Measurements from ENCODE around the gene HOXA3.

The HOXA3 gene

GRCh38 chr7:27154369-27154768 is 2.0 kb upstream of the HOXA3 start:
- DNase-seq = no peak

- DNase-seq = no peak
Measured at GRCh38 chr7:27153526-27153925, 1.1 kb upstream of the HOXA3 start.

DNA sequence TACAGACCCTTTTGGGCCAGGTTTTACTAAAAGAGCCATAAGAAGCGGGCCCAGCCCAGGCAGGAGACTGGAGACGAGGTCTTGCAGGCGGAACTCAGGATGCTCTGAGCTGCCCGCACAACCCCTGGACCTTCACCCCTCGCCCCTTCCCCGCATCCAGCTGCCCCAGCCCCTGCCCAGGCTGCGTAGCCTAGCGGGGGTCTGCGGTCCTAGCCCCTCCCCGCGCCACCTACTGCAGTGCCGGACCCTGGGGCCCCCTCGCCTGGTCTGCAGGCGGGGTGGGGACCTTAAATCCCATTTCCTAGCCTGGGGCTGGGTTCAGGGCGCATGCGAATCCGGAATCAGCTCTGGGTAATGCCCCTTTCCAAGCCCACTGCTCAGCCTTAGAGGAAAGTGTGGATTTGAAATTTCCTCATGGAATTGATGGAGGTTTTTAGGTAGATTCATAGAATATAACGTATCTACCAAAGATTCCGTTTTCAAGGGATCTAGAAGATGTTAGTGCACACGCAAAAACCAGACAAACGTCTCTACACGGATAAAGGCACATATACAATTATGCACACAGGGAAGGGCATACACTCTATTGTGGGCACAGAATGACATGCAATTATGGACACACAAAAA is 546 bp upstream of the HOXA3 start:
- no peak for DNase-seq

DNA sequence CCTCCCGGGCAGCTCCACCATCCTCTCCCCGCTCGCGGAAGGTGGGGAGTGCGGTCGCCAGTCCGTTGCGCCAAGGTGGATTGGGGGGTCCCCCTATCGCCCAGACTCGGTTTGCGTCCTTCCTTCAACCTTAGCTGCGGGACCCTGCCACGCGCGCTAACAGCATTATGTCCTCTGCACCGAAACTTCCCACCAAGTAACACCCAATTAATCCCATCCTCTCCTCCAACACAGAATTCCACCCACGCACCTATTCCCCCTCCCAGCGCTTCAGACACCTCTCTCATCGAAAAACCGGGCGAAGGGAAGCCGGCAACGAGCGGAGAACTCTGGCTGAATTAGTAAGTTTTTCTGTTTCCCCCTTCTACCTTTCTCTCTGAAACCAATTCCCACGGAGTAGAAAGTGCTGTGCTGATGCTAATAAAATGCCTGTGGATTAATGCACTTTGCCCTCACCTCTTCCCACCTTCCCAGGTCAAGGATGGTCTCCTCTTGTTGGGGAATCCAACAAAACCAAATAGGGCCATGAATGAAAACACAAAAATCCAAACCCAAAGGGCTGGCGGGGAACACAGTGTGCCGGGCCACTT is 947 bp downstream of the HOXA3 start:
- DNase-seq = no peak

DNA sequence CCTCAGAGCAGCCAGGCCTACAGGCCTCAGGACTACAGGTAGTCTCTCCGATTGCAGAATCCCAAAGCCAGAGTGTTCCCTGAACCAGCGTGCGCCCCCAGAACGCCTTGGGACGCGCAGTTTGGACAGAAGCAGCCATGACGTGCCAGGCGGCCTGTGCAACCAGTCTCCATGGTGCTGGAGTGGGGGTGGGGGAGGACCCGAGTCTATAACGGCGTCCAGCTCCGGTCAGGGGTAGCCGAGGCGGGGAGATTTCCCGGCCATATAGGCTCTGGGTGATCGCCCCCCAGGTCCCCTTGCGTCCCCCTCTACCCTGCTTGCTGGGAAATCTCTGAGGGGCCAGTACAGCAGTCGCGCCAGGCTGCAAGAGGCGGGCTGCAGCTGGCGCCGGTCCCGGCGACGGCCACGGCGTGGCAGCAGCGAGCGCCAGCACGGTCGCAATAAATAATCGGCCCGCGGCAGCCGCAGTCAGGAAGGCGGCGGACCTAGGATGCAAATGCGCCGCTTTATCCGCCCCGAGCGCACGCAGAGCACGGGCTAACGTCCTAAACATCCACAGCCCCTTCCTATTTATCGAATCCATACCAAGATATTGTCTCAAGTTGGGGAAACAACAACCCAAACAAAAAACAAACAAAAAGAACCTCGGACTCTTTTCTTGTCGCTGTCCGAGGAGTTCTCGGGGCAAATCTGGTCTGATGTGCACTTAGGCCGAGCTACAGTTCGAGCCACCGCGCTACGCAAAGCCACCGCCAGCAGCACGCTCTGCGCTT is 1.6 kb downstream of the HOXA3 start:
- peak; percentile 64 for DNase-seq

DNA sequence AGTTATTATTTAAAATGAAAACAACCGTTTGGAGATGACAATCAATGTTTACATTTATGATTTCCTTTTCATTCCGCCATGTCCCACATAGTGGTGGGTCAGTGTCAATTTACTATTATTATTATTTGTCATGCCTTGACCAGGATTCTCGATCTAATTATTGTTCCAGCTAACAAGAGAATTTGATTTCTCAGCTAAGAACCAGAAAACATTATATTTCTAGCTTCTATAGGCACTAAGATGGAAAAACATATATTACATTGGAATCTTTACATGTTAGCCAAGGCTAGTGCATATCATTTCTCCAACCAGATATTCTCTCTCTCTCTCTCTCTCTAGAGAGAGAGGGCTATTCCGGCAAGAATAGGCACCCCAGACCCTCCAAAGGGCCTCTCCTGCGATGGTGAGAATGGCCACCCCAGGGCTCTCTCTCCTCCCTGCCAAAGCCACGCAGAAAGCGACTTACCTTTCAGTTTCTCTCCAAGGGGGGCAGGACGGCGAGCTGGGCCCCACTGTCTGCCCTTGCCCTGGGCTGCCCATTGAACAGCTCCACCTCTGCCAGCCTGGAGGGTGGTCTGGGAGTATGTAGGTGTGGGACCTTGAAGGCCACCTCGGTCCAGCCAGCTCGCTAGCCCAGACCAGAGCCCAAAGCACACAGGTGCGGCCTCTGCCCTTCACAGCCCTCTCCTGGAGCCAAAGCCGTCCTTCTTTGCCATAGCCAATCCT is 2.4 kb downstream of the HOXA3 start:
- DNase-seq = no peak

DNA sequence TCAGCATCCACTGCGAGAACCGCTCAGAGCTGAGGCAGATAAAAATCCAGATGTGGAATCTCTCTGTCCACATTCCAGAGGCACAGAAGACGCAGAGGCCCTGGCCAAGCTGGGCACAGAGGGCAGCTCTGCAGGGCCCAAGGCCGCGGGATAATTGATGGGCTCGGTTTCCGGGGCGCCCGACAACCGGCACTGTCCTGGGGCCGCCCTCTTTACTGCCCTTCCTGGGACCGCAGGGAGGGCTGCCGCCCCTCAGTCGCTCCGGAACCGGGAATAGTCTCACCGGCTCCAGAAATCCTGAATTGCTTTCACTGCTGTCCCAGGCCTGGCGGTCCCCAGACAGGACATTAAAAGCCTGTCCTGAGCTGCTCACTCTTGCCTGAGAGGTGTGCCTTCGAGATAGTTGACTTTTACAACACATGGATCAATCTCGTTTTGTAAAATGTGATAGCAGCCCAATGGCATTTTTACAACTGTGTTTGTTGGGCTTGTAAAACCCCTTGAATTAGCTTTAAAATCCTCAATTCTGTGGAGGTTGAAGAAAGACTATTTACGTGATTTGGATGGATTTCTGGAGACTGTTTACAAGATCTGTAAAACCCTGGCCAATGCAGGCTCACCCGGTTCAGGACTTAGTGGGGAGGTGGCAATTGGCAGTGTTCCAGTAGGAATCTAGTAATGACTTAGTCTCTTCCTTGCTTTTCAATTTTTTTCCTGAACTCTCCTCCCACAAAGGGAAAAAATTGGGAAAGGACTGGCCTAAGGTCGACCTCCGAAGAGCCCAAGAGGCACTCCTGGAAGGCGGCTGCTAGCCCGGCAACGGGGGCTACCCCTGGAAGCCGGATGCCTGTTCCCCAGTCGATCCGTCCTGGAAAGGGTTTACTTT is 3.4 kb downstream of the HOXA3 start:
- no peak for DNase-seq

DNA sequence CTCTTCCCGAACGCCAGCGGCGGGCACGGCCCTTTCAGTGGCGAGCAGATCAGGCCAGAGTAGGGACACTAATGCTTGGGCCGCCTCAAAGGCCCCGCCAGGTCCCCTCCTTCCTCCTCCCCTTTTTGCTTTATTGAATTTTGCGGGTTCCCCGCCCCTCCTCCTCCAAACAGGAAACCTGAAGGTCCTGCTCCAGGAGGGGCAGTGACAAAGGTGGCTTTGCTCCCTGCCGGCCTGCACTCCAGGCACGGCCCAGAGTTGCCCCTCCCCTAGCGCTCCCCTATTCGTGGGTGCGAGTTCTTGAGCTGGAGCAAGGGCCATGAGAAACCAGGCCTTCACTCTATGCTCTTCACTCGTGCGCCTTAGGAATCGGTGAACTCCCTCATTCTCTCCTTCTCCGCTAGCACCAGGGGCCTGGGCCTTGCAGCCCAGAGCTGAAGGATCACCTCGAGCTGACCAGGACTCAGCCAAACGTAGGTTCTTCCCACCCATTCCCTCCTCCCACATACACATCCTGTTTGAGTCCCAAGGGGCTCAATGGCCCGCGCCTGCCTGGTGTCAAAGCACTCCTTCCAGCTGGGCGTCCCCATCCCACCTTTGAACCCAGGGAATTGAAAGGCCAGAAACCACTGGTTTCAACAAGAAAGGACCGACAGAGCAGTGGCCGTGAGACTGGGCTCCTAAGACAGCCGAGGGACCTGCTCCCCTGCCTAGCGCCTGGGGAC is 4.2 kb downstream of the HOXA3 start:
- no peak for DNase-seq

DNA sequence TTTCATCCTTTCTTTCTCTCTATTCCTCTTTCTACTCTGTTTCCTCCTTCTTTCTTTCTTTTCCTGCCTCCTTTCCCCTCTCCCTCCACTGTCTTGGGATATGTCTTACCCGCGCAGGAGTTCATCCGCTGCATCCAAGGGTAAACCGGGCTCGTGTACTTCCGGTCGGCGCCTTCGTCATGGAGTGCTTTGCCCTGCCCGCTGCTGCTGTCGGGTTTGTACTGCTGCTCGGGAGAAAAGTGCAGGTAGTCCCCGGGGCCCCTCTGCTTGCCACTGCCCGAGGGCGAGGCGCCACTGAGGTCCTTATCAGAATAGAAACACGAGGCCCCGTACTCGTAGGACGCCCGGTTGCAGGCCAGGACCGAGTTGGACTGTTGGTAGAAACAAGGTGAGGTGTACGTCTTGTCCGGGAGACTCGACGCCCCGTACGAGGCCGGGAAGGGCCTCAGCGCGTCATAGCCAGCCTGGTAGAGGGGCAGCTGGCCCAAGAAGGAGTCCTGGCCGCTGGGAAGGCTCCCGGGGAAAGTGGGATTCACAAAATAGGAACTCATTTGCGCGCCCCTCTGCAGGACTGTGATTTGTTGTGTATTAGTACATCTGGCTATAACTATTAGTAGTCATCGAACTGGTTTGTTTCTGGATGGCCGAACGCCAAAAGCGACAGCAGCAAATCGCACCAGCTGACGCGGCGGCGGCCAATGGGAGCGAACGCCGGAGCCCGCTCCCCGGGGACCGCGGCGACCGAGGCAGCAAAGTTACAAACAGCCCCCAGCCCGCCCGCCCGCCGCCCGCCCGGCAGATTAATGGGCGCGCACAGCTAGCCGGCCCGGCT is 5.0 kb downstream of the HOXA3 start, which contains the start of gene HOXA6:
HOXA6 (minus strand) TSS at position 576 of the 832 bp plus-strand sequence; CDS start at position 551, 25 bp downstream.
- DNase-seq = no peak

DNA sequence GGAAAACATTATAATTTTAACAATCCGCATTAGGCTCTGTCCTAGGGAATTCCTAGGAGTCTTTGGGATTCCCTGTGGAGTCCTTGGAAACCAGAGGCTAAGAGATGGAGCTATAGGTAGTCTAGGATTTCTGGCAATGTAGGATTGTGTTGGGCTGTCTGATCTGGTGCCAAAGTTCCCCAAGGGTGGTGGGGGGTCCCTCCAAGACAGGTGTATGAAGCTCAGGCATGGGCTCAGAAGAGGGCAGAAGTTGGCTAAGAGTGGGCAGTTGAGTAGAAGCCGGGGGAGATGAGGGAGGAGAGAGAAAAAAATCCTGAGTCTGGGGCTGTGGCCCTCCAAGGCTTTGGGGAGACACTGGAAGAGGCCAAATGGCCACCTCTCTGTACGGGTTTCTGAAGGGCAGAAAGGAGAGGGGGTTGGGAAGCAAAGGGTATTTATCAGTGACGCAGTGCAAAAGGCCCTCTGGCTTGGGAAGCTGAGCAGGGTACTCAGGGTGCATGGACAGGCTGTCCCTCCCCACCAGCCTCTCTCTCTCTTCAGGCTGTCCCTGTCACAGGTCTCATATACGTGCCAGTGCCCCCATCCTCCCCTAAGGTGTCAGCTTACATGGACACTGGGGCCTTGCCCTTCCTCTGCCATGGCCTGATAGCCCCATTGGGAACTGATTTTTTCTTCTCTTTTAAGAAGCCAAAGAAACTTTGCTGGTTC is 5.7 kb downstream of the HOXA3 start:
- DNase-seq = no peak

DNA sequence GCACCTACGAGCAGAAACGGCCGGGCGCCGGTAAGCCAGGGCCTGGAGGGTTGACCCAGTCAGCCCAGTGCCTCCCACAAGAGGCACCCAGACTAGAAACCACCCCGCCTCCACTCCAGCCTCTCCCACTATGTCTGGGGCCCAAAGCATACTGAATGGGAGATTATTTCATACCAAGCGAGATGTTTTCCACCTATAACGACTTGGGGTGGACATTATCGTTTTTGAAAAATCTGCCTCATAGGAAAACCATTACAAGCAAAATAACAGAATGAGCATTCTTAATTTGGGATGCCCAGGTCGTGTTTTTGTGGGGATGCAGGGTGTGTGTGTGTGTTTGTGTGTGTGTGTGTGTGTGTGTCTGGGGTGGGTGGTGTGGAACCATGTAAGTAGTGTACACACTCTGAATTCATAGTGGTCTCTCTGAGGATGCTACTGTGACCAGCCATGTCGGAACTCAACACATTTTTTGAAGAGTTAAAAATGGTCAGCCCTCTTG is 6.4 kb downstream of the HOXA3 start:
- no peak for DNase-seq

- DNase-seq = no peak
Measured at GRCh38 chr7:27145165-27145913, 7.0 kb downstream of the HOXA3 start.

- DNase-seq = no peak
Measured at GRCh38 chr7:27144781-27145164, 7.6 kb downstream of the HOXA3 start.

DNA sequence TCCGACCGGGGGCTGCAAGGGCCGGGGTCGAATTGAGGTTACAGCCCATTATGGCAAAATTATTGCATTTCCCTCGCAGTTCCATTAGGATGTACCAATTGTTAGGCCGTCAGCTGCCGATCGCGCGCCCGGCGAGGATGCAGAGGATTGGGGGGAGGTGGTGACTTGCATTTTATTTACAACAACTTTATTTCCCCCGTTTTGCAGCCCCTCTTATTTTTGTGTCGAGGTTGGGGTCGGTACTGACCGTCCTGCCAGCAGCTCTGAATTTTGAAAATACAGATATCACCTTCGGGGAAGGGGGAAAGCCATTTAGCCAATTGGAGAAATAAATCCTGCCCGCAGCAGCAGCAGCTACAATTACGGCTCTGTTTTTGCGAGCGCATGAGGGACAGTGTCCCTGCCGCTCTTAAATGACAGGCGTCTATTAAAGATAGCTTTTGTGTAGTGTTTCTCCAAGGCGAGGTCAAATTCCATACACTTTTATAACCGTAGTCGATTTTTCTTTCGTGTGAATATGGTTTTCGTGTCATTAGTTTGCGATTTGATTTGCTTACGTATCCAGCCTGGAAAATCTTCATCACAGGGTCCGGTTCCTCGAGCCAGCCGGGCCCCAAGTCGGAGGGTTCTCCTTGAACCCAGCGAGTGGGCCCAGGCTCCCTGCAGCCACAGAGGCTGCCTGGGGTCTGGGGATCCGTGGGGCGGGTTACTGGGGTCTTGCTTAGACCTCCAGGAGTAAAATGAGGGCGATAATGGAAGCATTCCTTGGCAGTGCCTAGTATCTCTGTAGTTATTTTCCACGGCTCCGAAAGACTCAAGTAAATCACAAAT is 8.2 kb downstream of the HOXA3 start:
- DNase-seq = no peak

DNA sequence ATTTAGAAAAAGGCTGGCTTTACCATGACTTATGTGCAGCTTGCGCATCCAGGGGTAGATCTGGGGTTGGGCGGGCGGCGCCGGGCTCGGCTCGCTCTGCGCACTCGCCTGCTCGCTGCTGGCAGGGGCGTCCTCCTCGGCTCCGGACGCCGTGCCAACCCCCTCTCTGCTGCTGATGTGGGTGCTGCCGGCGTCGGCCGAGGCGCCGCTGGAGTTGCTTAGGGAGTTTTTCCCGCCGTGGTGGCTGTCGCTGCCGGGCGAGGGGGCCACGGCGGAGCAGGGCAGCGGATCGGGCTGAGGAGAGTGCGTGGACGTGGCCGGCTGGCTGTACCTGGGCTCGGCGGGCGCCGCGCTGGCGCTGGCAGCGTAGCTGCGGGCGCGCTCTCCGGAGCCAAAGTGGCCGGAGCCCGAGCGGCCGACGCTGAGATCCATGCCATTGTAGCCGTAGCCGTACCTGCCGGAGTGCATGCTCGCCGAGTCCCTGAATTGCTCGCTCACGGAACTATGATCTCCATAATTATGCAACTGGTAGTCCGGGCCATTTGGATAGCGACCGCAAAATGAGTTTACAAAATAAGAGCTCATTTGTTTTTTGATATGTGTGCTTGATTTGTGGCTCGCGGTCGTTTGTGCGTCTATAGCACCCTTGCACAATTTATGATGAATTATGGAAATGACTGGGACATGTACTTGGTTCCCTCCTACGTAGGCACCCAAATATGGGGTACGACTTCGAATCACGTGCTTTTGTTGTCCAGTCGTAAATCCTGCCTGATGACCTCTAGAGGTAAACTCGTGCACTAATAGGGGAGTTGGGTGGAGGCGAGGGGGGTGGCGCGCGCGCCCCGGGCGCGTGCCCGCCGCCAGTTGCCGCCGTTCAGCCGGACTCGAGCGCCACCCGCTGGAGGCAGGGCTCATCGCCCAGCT is 9.1 kb downstream of the HOXA3 start, which contains the start of gene HOXA5:
HOXA5 (minus strand) TSS at position 659 of the 927 bp plus-strand sequence; CDS start at position 585, 74 bp downstream.
- no peak for DNase-seq

DNA sequence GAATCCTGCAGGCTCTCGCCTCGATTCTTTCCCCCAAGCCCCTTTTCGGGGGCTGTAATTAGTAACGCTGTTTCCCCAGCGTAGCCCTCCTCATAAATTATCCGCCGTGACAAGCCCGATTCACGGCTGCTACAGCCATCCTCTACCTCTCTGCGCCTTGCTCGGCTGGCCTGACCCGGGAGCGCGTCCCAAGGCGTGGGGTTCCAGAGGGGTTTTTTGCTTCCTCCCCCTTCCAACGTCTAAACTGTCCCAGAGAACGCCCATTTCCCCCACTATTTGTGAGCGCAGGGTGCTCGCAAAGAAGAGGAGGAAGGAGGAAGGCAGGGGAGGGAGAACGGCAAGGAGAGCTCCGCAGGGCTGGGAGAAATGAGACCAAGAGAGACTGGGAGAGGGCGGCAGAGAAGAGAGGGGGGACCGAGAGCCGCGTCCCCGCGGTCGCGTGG is 9.8 kb downstream of the HOXA3 start:
- no peak for DNase-seq

Measured in activated CD4-positive, alpha-beta T cell treated with anti-CD3 and anti-CD28 coated beads, Interleukin-2, amount 50 U/mL, for 1 hour (primary cell).